GM12872 (cell line): Measurements from ENCODE around the gene C9orf50.

Experiments used
- CTCF ChIP-seq: IDR thresholded peaks from 3 replicates; pipeline ENCODE4 v1.5.1; 2011; ENCODE audit warnings: low read depth, mild to moderate bottlenecking, low read length, moderate library complexity; ENCODE audit not compliant: insufficient read depth

The C9orf50 gene

GRCh38 chr9:129653823-129654553 lies 33.1 kb upstream of the C9orf50 start:
- no peak for TF ChIP-seq CTCF

- TF ChIP-seq CTCF = no peak
These were observed 29.9 kb upstream of the C9orf50 start for GRCh38 chr9:129650680-129651235.

DNA sequence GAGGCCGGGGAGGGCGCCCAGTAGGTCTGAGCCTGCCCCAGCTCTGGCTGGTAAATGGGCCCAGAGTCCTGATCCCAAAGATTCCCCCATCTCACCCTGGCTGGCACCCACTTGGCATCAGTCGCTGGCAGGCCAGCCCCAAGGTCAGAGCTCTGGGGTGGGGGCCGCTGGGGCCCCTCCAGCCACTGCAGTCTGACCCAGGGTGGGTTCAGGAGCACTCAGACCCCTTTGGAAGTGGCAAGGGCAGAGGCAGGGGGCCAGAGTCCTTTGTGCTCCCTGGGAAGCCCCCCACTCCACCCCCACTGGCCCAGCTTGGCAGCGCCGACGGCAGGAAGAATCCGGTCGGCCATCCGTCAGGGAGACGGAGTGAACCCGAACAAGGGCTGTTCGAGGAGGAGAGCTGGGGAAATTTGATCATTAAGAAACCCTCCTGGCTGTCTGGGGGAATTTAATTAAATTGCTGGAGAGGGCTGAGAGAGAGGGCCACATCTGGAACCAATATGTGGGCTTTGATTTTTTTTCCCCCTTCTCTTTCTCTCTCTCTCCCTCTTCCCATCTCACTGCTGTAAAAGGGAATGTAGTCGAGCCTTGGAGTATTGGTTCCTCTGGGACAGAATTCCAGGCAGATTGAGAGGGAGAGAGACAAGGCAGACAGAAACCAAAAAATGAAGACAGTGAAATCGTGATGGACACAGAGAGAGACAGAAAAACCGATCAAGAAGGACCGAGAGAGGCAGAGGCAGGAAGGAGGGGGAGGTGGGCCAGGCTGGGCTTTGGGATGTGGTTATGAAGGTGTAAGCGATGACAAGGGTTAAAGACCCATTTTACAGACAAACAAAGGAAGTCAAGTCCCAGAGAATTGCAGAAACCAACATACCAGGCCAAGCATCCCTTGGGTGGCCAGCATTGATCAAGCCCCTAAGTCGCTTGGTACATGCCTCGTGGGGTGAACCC lies 29.1 kb upstream of the C9orf50 start:
- TF ChIP-seq CTCF = no peak

DNA sequence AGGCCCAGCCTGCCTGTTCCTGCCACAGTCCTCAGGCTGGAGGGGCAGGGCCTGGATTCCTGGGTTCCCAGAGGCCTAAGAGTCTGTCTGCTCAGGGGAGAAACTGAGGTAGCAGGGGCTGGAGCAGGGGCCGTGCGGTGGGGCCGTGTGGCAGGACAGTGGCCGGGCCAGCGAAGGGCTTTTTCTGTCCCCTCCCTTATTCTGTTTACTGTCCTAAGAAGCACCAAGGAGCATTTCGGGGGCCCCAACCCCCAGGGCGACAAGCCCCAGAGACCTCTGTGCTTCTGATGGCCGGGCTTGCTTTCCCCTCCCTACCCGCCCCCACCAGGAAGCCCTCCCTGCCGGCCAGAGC lies 27.8 kb upstream of the C9orf50 start:
- TF ChIP-seq CTCF = no peak

- TF ChIP-seq CTCF = no peak
These were observed 27.3 kb upstream of the C9orf50 start for GRCh38 chr9:129648092-129648763.

DNA sequence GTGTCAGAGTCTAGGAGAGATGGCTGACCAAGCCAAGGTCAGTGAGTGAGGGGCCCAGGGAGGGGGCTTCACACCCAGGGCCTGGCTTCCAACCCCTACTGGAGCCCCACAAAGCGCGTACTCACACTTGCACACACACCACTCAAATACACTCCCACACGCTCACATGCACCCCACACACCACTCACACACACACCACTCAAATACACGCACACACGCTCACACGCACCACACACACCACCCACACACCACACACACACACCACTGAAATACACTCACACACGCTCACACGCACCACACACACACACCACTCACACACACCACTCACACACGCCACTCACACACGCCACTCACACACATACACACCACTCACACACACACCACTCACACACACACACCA lies 26.7 kb upstream of the C9orf50 start:
- no peak for TF ChIP-seq CTCF

DNA sequence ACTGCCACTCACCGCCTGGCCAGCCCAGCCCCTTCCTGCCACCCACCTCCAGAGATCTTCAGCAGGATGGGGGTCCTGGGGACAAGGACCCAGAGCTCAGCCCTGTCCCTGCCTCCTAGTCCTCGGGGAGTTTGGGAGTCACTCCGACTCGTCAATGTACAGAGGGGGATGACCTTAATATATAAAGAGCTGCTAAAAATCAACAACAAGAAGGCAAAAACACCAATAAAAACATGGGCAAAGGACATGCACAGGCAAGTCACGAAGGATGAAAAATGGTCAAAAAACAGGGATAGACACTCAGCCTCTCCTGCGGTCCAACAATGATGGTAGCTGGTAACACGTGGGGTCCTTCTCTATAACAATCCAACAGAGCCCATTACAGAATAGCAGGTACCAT lies 25.8 kb upstream of the C9orf50 start:
- no peak for TF ChIP-seq CTCF
